Type B pancreatic cell (in vitro differentiated cells): ENCODE results near the gene EML5. TPM values are rescaled to one million over a fixed set of nuclear protein-coding genes. Genes with fewer than 3 reads are reported as not detected.

Source experiments
- DNase-seq: peaks from one replicate; pipeline ENCODE4 v3.0.0; 2021; ENCODE audit warnings: mixed read lengths; ENCODE audit not compliant: unreplicated experiment; ENCODE audit errors: extremely low spot score
- H3K27ac Mint-ChIP-seq: 2 replicates; pipeline ENCODE4 v1.8.0; 2021; ENCODE audit warnings: mild to moderate bottlenecking, mixed read lengths
- H3K27me3 Mint-ChIP-seq: 2 replicates; pipeline ENCODE4 v1.8.0; 2021; ENCODE audit warnings: mixed read lengths
- H3K36me3 Mint-ChIP-seq: 2 replicates; pipeline ENCODE4 v1.8.0; 2021; ENCODE audit warnings: mixed read lengths
- H3K4me1 Mint-ChIP-seq: one replicate; pipeline ENCODE4 v1.8.0; 2021; ENCODE audit warnings: mixed read lengths; ENCODE audit not compliant: unreplicated experiment
- H3K4me3 Mint-ChIP-seq: 2 replicates; pipeline ENCODE4 v1.8.0; 2021; ENCODE audit warnings: mild to moderate bottlenecking, mixed read lengths
- H3K9me3 Mint-ChIP-seq: 2 replicates; pipeline ENCODE4 v1.8.0; 2021; ENCODE audit warnings: mixed read lengths
- total RNA-seq: library from RNA; stranded (reverse); gene quantifications from 2 replicates; pipeline ENCODE4 v1.2.1, GENCODE V29; 2021; ENCODE audit warnings: low replicate concordance
- TF ChIP-seq, protein P1 (sequence below): fragments of 200-600 bp; sonication (generic); conservative IDR thresholded peaks from 2 replicates; pipeline ENCODE4 v1.5.0; 2021; ENCODE audit warnings: antibody characterized with exemption, mild to moderate bottlenecking

The EML5 gene
- total RNA-seq, 1 donor from 2014 or later = 3.0 TPM

DNA sequence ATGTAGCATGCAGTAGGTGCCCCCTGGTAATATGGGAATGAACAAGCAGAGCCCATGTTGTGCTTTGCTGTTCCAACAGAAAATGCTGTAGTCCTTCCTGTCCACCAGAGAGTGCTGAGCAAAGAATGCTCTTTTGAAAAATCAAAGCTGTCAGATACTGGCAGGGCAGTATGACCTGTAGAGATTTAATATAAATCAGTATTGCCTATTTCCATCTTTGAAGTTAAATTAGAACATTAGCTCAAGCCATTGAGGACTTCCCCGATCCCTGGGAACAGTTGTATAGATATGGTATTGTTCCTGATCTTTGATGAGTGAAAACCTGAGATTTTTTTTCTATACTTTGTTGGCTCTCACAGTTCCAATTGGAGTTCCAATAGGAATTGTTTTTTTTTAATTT, 44.7 kb upstream of the EML5 start:
- Mint-ChIP-seq H3K4me1 (peaks cover 24% of the 10 kb centered on the region), H3K27me3 (no peaks in the 10 kb centered on the region), H3K4me3 (no peak overlapping the region), H3K9me3 (no peaks in the 10 kb centered on the region), H3K27ac (no peak overlapping the region), H3K36me3 (peaks cover 3% of the 10 kb centered on the region)
- TF ChIP-seq, protein P1, sequence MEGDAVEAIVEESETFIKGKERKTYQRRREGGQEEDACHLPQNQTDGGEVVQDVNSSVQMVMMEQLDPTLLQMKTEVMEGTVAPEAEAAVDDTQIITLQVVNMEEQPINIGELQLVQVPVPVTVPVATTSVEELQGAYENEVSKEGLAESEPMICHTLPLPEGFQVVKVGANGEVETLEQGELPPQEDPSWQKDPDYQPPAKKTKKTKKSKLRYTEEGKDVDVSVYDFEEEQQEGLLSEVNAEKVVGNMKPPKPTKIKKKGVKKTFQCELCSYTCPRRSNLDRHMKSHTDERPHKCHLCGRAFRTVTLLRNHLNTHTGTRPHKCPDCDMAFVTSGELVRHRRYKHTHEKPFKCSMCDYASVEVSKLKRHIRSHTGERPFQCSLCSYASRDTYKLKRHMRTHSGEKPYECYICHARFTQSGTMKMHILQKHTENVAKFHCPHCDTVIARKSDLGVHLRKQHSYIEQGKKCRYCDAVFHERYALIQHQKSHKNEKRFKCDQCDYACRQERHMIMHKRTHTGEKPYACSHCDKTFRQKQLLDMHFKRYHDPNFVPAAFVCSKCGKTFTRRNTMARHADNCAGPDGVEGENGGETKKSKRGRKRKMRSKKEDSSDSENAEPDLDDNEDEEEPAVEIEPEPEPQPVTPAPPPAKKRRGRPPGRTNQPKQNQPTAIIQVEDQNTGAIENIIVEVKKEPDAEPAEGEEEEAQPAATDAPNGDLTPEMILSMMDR = no peak
- DNase-seq = no peak

DNA sequence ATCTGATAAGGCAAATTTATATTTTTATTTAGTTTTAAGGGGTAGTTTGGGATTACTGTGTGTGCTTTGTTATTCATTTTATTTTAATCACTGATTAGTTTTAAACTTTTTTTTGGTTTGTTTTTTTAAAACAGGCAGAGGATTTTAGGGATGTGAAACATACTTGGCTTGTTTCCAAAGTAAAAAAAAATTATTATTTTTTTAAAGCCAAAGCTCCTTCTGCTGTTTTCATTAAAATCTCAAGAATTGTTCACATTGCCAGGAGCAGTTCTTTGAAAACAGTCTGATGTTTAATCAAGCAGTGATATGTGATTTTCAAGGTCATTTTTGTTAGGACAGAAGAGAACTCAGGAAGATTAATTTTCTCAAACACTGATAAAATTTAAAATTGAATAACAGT, 42.9 kb upstream of the EML5 start:
- Mint-ChIP-seq H3K27ac (no peak overlapping the region), H3K4me1 (peaks cover 32% of the 10 kb centered on the region), H3K27me3 (no peaks in the 10 kb centered on the region), H3K9me3 (peaks cover 5% of the 10 kb centered on the region), H3K36me3 (peaks cover 12% of the 10 kb centered on the region), H3K4me3 (no peak overlapping the region)
- no peak for DNase-seq
- TF ChIP-seq, protein P1 = no peak

DNA sequence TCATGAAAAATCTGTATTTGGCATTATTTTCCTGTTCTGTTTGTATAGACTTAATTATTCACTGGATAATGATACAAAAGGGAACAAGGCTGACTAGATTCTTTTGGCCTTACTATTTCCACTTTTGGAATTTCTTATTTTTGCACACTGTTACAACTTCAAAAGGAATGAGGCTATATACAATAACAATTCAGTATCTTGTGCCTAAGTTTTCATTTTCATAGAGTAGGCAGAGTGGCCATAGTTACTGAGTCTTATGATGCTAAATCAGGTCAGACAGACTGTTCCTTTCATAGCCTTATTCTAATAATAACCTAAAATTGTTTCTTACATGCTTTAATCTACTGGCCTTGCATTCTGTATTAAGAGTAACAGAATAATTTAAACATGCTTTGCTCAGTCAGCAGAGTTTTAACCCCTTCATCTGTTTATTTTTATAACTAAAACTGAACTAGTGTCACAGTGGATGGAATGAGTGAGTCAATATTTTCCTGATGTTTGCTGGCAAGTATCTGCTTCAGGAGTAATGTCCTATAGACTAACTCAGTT, 42.2 kb upstream of the EML5 start:
- Mint-ChIP-seq H3K9me3 (peaks cover 5% of the 10 kb centered on the region), H3K27me3 (no peaks in the 10 kb centered on the region), H3K4me3 (no peak overlapping the region), H3K27ac (no peak overlapping the region), H3K4me1 (peaks cover 32% of the 10 kb centered on the region), H3K36me3 (peaks cover 15% of the 10 kb centered on the region)
- TF ChIP-seq, protein P1 = no peak
- DNase-seq = no peak

DNA sequence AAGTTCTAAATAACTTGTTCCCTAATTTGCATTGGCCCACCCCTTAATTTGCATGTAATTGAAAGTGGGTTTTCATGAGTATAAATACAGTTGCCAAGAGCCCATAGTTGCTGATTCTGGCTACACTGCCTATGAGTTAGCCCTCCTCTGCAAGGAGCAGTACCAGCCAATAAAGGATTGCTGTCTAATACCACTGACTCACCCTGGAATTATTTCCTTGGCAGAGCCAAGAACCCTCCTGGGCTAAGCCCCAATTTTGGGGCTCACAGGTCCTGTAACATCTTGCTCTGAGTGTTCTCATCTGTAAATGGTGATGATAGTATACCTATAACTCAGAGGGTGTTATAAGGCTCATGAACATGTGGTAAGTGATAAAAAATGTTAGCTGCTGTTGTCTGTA, 38.5 kb upstream of the EML5 start:
- Mint-ChIP-seq H3K9me3 (peaks cover 5% of the 10 kb centered on the region), H3K27me3 (no peaks in the 10 kb centered on the region), H3K27ac (no peak overlapping the region), H3K4me1 (peaks cover 48% of the 10 kb centered on the region), H3K36me3 (peaks cover 16% of the 10 kb centered on the region), H3K4me3 (no peak overlapping the region)
- DNase-seq = no peak
- TF ChIP-seq, protein P1 = no peak

DNA sequence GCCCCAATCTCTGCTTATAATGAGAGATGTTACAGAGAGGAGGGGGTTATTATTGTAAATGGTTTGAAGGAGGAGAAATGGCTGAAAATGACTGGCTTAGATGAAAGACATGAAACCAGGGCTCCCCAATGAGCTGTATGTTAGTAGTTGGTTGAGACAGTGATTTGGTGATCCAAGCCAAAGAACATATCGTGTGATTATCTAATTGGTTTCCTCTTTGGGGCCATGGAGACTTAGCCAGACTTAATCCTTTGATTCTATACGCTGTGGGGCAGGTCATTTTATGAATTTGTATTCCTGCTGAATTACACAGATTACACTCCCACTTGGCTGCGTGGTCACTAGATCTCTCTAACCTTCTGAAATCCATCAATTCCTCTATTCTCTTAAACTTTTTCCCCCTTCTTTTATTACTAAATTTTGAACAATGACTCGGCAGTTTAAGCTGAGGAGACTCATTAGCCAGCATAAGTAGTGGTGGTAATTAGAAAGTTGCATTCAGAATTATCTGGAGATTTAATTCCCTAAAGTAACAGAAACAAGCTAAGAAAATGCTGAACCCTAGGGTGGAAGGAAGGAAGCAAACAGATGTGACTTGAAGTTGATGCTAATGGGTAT, 37.0 kb upstream of the EML5 start:
- TF ChIP-seq, protein P1 = no peak
- Mint-ChIP-seq H3K4me3 (no peak overlapping the region), H3K36me3 (peaks cover 20% of the 10 kb centered on the region), H3K4me1 (peaks cover 51% of the 10 kb centered on the region), H3K9me3 (peaks cover 5% of the 10 kb centered on the region), H3K27me3 (no peaks in the 10 kb centered on the region), H3K27ac (no peak overlapping the region)
- DNase-seq = no peak
